DMS153 treated with DMSO at 0.1 percent for 48 hours (cell line): ENCODE data around the gene LYPD4.
"Not testable (repeated sequence)": the region's sequence is repeated elsewhere in the genome, so short reads cannot be mapped to it uniquely, and the experiment has no call there.

Experiments
- DNase-seq: peaks from one replicate; lab custom pipeline; 2025; ENCODE audit not compliant: unreplicated experiment; lab: John Stamatoyannopoulos, UW

The LYPD4 gene

DNA sequence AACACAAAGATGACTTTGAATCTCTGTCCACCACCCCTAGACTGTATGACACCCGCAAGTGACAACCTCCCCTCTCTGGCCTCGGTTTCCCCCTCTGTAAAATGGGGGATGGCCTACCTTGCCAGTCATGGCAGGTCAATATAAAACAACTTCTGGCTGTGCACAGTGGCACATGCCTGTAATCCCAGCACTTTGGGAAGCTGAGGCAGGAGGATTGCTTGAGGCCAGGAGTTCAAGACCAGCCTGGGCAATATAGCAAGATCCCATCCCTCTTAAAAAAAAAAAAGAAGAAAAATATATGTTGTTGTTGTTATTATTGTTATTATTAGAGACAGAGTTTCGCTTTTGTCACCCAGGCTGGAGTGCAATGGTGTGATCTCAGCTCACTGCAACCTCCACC lies 31.5 kb upstream of the LYPD4 start:
- DNase-seq, result not testable (repeated sequence)

DNA sequence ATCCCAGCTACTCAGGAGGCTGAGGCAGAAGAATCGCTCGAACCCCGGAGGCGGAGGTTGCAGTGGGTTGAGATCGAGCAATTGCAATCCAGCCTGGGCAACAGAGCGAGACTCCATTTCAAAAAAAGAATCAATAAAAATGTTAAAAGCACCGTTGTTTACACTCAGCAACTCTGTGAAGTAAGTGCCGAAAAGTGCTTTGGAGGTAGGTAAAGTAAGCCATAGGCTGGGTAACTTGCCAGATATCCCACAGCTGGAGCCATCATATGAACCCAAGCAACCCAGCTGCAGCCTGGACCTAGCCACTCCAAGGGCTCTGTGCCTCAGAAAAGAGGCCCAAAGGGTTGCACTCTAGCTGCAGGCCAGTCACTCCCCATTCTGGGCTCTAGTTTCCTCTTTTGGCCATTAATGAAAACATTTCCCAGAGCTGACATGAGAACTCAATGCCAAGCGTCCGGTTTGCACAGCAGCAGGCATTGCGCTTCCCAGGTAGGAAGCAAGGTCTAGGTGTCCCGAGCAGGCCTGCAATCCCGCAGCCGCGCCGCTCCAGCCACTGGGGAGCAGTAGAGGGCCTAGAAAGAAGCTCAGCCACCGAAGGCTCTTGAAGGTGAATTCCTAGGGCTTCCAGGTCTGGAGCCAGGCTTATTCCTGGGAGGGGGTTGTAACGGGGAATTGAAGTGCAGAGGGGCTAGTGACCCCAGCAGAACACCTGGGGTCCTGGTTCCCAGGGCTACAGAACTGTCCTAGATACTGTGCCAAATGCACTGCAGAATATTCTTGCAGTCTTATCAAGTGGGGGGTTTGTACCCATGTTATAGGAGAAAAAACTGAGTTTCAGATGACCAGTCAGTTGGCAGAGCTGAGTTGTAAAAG lies 28.5 kb upstream of the LYPD4 start:
- peak; percentile 68 for DNase-seq

DNA sequence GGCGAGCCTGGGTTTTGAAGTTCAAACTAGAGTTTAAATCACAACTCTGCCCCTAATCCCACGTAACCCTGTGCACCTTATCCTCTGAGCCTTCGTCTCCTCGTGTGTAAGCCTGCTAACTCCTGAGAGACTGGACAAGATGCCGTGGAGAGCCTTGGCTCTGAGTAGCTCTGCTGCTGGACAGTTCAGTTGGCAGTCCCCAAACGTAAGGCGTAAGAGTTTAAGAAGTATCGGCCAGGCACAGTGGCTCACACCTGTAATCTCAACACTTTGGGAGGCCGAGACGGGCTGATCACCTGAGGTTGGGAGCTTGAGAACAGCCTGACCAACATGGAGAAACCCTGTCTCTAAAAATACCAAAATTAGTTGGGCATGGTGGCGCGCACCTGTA lies 27.9 kb upstream of the LYPD4 start:
- no peak for DNase-seq

DNA sequence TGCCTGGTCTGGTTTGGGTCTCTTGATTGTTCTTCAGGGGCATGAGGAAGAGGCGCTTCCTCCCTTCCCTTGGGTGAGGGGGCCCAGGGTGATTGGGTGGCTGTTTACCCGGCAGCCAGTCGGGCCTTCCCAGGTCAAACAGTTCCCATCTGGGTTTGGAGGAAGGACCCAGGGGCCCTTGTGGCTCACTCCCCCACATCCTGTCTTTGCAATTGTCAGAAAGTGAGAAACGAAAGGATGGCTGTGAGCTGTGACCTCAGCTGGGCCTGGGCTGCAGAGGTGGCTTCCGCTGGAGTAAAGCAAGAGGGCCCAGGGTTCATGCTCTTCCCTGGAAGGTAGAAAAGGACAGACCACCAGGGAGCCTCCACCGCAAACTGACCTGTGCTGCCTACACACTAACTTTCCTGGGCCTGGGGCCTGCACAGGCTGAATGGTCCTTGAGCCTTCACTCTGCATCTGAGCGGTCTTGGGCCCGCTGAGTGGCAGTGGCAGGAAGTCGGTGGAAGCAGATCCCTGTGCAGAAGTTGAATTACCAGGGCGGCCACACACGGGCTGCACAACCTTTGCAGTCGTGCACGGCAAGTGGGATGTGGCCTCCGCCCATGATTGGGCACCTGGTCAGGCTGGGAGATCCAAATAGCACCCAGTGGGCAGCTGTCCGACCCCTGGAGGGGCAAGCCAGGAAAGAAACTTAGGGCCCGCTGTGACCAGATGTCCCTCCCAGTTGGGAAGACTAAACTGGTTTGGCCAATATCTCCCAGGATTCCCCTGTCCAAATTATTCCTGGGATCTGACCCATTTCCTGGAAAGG lies 27.3 kb upstream of the LYPD4 start:
- no peak for DNase-seq

DNA sequence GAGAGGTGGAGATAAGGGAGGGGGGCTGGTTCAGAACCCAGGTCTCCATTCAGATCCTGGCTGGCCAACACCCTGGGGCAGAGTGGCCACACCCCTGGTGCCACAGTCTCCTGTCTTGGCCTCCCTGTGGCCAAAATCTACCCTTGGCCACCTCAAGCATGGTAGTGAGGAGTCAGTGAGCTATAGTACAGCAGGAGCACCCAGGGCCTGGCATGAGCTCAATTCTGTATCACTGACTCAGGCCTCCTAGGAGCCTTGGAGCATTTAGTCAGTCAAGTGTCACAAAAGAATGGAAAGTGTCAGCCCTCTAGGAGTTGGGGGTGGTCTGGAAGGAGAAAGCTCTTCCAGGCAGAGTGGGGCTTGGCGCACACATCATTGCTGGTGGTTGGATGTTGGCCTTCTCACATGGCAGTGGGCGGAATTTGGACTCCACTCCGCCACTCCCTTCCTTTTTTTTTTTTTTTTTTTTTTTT lies 26.0 kb upstream of the LYPD4 start:
- no peak for DNase-seq

DNA sequence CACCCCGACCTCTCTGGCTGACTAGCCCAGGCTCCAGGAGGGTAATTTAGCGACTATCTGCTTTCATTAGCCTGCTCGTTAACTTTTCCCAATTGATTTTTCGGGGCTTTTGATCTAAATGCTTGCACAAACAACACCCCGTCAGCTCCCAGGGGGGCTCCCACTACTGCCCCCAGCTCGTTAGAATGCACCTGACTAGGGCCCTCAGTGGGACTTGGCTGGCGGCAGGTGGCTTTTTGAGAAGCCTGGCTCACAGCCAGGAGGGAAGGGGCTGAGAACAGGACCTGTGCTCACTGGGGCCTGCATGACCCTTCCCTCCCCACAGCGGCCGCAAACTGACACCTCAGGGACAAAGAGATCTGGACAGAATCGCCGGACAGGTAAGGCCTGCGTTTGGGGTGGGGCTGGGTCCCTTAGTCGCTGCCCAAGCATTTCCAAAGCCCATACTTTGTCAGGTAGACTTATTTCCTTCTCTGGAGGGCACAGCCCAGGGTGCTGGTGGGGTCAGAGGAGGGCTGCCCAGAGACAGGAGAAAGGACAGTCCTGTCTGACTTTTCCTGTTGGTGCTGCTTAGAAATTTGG lies 25.0 kb upstream of the LYPD4 start:
- no peak for DNase-seq

DNA sequence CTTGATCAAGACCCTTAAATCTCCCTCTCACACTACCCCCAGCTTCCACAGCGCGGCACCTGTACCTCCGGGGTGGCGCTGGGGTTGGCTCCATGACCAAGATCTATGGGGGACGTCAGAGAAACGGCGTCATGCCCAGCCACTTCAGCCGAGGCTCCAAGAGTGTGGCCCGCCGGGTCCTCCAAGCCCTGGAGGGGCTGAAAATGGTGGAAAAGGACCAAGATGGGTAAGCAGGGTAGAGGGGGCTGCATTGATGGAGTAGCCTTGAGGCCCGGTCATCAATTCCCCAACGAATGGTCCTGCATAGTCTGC lies 24.5 kb upstream of the LYPD4 start:
- DNase-seq, result no peak

DNA sequence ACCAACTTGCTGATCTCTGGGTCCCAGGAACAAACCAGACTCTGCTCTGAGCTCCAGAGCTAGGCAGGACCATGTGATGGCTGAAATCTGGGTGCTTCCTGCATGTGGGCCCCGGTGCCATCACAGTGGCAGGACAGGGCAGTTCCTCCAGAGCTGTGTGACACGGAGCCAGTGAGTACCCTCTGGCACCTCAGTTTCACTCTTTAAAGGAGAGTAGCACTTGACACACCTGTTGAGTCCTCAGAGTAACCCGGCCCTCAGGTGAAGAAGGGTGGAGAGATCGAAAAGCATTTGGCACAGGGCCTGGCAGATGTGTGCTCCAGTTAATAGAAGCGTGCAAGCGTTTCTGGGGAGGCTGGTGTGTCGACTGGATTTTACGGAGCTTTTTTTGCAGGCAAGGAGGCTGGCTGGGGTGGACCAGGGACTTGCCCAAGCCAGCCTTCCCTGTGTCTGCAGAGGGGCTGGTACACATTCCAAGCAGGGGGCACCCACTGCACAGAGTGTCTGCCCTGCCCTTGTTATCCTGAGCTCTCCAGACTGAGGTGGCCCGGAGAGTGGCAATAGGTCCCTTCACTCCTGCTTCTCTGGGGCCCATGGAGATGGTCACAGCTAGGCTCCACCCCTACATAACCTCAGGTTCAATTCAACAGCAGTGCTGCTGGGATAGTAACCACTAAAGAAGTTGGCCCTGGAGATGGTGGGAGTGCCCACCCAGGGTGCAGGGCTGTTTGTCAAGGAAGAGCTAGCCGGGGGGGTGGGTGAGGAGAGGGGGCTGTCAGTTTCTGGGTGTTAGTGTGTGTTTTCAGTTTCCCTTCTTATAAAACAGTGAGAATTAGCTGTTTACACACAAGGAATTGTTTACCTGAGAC lies 23.9 kb upstream of the LYPD4 start:
- DNase-seq, result no peak

DNA sequence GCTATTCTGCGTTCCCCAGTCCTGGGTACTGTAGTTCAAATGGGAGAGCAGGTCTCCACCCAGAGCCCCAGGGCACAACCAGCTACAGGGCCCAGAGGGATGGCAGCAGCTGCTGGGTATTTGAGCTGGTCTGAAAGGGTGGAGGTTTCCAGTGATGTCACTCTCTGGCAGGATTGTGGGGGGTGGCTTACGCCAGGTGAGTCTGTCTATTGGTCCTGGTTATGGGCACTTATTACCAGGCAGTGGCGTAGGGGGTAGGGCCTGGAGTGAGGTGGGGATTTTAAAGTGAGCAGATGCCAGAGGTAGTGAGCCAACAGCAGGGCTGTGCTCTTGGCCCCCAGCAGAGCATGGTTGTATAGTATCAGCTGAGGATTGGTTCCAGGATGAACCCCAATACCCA lies 21.8 kb upstream of the LYPD4 start:
- no peak for DNase-seq

DNA sequence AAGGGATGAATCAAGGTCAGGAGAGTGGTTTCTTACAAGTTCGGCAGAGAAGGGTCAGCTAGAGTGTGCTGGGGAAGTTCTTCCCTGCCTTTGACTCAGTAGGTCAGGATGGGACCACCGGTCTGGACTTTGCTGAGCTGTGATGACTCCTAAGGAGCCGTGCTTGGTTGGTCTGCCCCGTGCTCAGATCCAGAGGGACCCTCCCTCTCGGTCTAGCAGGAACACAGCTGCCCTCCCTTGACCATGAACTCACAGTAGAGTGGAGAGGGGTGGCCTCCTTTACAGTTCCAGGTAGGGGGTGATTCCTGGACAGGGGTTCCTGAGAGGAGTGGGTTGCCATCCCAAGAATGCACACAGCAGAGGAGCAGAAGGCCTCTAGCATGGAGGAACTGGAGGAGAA lies 19.9 kb upstream of the LYPD4 start:
- no peak for DNase-seq

DNA sequence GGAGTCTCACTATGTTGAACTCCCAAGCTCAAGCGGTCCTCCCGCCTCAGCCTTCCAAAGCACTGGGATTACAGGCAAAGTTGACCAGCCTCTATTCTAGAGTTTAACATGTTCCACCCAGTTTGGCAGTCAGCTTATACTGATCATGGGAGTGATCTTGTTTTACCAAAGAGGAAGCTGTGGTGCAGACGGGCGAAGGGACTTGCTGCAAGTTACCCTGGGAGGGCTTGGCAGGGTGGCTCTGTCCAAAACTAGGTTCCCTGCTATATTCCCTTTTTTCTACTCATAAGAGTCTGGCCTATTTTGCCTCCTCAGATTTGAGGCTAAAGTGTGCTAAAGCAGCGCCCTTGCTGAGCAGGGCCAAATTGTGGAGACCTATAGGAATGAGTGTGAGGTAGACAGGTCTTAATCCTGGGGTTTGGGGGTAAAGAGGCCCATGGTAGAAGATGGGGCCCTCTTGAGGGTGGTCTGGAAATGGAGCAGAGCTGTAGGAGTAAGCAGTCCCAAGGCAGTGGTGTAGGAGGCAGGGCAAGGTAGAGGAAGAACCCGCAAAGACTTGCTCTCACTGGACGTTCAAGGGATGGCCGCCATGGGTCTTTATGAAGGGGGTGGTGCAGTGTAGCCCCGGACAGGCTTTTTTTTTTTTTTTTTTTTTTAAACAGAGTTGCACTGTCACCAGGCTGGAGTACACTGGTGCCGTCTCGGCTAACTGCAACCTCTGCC lies 18.9 kb upstream of the LYPD4 start:
- no peak for DNase-seq

DNA sequence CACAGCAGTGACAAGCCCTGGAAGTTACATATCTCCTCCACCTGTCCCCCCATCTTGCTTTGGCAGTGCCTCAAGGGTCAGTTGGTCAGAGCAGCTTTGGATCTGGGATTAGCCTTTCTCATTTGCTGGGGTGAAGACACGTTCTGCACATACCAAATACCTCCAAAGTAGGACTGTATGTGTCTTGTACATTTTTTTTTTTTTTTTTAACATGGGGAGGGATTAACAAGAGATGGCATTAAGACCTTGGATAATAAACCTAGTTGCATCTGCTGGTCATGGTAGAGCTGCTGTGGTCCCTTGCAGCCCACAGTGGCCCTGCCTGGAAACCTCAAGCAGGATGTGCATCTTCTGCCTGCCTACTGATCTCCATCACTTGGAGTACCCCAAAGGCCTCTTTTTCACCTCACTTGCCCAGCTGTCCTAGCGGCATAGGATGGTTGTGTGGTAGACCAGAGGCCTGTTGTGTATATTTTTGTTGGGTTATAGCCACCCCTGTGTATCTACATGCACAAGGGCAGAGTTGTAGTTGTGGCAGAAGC lies 18.0 kb upstream of the LYPD4 start:
- no peak for DNase-seq

DNA sequence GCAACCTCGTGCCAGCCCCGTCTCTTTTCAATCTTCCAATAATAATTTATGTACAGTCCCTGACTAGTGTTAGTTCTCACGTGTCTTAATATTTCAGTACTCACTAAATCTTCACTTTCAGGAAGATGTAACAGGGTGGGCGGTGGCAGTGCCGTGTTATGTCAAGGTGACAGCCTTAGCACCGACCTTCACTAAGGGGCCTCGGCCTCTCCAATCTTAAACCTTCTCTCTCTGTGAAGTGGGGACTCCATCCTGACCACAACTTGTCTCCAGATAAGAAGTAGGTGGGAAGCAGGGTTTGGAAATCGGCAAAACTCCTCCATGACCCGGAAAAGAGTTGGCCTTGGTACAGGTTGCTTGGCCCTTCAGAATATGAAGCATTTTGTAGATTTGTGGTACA lies 17.4 kb upstream of the LYPD4 start:
- no peak for DNase-seq

DNA sequence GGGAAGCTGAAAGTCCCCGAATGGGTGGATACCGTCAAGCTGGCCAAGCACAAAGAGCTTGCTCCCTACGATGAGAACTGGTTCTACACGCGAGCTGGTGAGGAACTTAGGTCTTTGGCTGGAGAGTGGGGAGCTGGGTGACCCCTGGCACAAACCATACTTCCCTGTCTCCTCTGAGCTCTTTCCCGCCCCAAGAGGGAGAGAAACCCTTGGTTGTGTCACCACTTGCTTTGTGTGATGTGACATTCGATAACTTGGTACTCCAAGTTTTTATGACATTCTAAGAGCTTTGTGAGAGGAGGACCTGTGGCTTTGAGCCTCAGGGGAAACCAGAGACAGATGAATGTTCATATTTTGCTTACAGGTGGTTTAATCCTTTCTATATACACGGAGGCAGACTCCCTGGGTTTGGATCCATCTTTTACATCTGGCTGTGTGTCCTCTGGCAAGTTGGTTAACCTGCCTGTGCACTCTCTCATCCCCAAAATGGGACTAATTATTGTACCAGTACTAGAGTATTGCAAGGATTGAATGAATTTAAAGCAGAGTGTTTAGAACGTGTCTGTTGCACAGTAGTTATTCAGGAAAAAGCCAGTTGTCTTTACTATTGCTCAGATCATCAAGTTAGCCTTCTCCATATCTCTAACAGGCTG lies 16.8 kb upstream of the LYPD4 start:
- DNase-seq, result no peak

DNA sequence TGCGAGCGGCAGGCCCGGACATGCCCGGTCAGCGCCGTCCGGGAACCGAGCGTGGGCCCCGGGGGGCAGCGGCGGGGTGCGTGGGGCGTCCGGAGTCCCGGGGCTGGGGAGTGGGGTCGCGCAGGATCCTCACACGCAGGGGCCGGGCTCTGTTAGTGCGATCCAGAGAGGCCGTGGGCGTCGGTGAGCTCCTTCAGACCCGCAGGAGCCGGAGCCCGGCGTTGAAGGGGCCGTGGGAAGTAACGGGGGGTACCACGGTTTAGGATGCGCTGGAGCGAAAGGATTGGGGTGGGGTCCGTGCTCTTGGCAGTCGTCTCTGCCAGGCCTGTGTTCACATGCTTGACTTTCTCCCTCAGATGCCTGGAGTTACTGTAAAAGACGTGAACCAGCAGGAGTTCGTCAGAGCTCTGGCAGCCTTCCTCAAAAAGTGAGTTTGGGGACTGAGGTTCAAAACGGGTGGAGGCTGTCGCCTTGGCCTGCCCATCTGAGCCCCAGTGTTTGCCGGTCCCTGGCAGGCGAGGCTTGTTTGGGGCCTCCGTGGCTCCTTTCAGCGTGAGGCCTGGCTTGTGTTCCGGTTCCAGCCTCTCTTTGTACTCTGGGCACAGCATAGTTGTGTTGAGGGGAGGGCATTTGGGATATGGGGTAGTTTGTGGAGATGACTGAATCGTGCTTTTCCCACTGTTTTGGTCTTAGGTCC lies 16.1 kb upstream of the LYPD4 start:
- DNase-seq, result no peak

DNA sequence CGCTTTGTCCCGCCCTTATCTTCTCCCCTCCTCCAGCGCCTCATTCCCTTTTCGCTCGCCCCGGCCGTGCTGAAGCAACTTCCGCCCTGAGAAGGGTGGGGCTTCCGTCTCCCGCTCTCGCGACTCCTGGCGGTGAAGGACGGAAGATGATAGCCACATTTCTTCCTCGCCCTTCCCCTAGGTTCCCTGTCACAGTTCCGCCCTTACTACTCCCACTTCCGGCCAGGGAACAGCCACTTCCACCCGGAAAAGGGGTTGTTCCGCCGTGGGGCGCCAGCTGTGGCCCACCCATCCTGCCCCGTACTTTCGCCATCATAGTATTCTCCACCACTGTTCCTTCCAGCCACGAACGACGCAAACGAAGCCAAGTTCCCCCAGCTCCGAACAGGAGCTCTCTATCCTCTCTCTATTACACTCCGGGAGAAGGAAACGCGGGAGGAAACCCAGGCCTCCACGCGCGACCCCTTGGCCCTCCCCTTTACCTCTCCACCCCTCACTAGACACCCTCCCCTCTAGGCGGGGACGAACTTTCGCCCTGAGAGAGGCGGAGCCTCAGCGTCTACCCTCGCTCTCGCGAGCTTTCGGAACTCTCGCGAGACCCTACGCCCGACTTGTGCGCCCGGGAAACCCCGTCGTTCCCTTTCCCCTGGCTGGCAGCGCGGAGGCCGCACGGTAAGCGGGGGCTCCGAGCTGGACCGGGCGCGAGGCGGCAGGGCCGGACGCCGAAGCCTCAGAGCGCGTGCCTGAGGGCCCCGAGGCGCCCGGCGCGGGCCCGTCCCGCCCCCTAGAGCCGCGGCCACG lies 15.3 kb upstream of the LYPD4 start, which contains the start of gene RPS19:
TSS of gene RPS19 (plus strand) at position 638 of the 801 bp plus-strand sequence. CDS start 520 bp downstream, outside the sequence.
- DNase-seq, result peak; percentile 95

DNA sequence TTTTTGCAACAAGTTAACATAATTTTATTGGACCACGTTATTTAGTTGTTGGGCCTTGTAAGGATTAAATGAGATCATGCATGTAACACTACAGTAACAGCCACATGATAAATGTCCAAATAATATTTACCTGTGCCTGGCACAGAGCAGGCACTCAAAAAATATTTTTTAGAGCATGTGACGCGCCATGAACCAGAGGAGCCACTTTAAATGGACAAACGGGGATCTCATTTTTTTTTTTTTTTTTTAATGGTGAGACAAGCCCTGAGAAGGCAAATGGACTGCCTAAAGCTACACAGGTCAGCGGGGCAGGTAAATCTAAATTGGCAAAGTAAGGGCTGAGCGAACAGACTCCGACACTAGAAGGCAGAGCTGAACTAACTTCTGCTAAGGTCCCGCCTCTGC lies 14.7 kb upstream of the LYPD4 start:
- no peak for DNase-seq

DNA sequence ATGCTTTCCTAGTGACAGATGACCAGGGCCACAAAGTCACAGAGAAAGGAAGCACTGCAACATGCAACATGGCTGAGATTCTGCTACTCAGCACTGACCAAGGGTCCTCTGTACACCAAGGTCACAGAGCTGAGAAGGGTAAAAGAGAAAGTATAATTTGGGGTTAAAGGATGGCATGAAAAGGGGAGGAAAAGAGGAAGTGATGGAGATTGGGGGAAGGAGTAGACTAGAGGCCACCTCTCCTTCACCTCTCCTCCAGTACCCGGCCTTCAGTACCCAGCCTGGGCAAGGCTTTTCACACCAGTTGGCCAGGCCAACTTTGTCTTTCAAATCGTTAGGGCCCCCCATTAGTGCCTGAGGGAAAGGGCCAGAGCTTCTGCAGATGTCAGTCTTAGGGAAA lies 9.3 kb upstream of the LYPD4 start:
- no peak for DNase-seq
